ENCODE data around the gene PATJ. TPM values are rescaled to one million over a fixed set of nuclear protein-coding genes. Genes with fewer than 3 reads are reported as not detected.

The PATJ gene
- polyA plus RNA-seq, 2 donors, result 17.2 to 28.6 TPM

DNA sequence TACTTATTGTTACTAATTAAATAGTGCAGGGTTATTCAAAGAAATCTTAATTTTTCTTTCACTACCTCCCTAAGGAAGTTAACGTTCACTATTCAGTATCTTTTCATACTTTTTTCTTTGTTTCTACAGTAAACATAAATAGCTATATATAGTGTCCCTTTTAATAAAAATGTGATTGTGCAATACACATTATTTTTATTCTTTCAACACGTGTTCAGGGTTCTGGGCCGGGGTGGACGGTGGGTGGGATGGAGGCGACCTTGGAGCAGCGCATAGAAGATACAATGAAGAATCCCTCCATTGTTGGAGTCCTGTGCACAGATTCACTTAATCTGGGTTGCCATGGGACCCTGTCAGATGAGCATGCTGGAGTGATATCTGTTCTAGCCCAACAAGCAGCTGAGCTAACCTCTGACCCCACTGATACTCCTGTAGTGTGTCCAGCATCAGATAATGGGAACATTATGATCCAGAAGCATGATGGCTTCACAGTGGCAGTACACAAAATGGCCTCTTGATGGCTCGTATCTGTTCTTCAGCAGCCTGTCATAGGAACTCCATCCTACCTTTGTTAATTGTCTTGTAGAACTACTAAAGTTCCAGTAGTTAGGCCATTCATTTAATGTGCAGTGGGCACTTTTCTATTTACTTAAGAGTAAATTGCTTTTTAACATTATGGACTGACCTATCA is 296.5 kb downstream of the PATJ start:
- Histone ChIP-seq H3K27me3 (ENCODE audit: control insufficient read depth in 1 of 2, insufficient read depth in 2 of 2, low read length in 2 of 2) (no peaks in the 10 kb centered on the region), H3K36me3 (ENCODE audit: control insufficient read depth in 2 of 2, insufficient read depth in 2 of 2, low read length in 1 of 2) (peaks cover 0 to 3% of the 10 kb centered on the region in 2 donors), H3K9me3 (ENCODE audit: control insufficient read depth in 2 of 2, insufficient read depth in 1 of 2, low read depth in 1 of 2, low read length in 1 of 2) (no peaks in the 10 kb centered on the region), H3K27ac (ENCODE audit: low read depth in 2 of 2, low read length in 1 of 2) (no peak overlapping the region), H3K4me1 (ENCODE audit: control insufficient read depth in 2 of 2, insufficient read depth in 2 of 2, low read length in 1 of 2) (no peaks in the 10 kb centered on the region), H3K4me3 (ENCODE audit: low read depth in 1 of 2, low read length in 2 of 2) (no peak overlapping the region)
- WGBS, 2 donors, result 91 to 93% methylated on average over 7 of the region's 7 CpGs

DNA sequence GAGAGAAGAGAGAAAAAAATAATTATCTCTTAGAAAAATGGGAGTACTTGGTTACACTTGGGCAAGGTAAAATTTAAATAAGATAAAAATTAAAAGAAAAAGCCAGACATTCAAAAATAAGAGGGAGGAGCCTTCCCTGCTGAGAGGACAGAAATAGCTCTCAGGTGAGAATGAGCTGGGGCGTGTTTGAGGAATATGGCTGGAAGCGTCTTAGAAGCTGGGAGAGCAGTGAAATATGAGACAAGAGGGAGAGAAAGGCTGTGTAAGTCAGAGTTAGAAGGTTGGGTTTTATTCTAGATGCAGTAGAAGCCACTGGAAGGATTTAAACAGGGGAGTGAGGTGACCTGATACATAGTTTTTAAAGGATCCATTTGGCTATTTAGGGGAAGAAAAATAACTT is 298.2 kb downstream of the PATJ start:
- Histone ChIP-seq H3K27me3 (ENCODE audit: control insufficient read depth in 1 of 2, insufficient read depth in 2 of 2, low read length in 2 of 2) (no peaks in the 10 kb centered on the region), H3K27ac (ENCODE audit: low read depth in 2 of 2, low read length in 1 of 2) (no peak overlapping the region), H3K9me3 (ENCODE audit: control insufficient read depth in 2 of 2, insufficient read depth in 1 of 2, low read depth in 1 of 2, low read length in 1 of 2) (no peaks in the 10 kb centered on the region), H3K4me3 (ENCODE audit: low read depth in 1 of 2, low read length in 2 of 2) (no peak overlapping the region), H3K4me1 (ENCODE audit: control insufficient read depth in 2 of 2, insufficient read depth in 2 of 2, low read length in 1 of 2) (no peaks in the 10 kb centered on the region), H3K36me3 (ENCODE audit: control insufficient read depth in 2 of 2, insufficient read depth in 2 of 2, low read length in 1 of 2) (peaks cover 0 to 3% of the 10 kb centered on the region in 2 donors)
- 52 to 70% methylated on average over 2 of the region's 2 CpGs for WGBS, 2 donors

GRCh38 chr1:62040973-62041372 is 298.7 kb downstream of the PATJ start:
- peaks cover 0 to 3% of the 10 kb centered on the region in 2 donors for H3K36me3 ChIP-seq (ENCODE audit: control insufficient read depth in 2 of 2, insufficient read depth in 2 of 2, low read length in 1 of 2)
- H3K27me3 ChIP-seq (ENCODE audit: control insufficient read depth in 1 of 2, insufficient read depth in 2 of 2, low read length in 2 of 2), result no peaks in the 10 kb centered on the region
- H3K9me3 ChIP-seq (ENCODE audit: control insufficient read depth in 2 of 2, insufficient read depth in 1 of 2, low read depth in 1 of 2, low read length in 1 of 2), result no peaks in the 10 kb centered on the region
- H3K27ac ChIP-seq (ENCODE audit: low read depth in 2 of 2, low read length in 1 of 2), result no peak overlapping the region
- no peak overlapping the region for H3K4me3 ChIP-seq (ENCODE audit: low read depth in 1 of 2, low read length in 2 of 2)
- no peaks in the 10 kb centered on the region for H3K4me1 ChIP-seq (ENCODE audit: control insufficient read depth in 2 of 2, insufficient read depth in 2 of 2, low read length in 1 of 2)

- no peak overlapping the region for H3K27ac ChIP-seq (ENCODE audit: low read depth in 2 of 2, low read length in 1 of 2)
- H3K27me3 ChIP-seq (ENCODE audit: control insufficient read depth in 1 of 2, insufficient read depth in 2 of 2, low read length in 2 of 2), result no peaks in the 10 kb centered on the region
- H3K9me3 ChIP-seq (ENCODE audit: control insufficient read depth in 2 of 2, insufficient read depth in 1 of 2, low read depth in 1 of 2, low read length in 1 of 2), result no peaks in the 10 kb centered on the region
- H3K4me1 ChIP-seq (ENCODE audit: control insufficient read depth in 2 of 2, insufficient read depth in 2 of 2, low read length in 1 of 2), result no peaks in the 10 kb centered on the region
- no peak overlapping the region for H3K4me3 ChIP-seq (ENCODE audit: low read depth in 1 of 2, low read length in 2 of 2)
- peaks cover 0 to 3% of the 10 kb centered on the region in 2 donors for H3K36me3 ChIP-seq (ENCODE audit: control insufficient read depth in 2 of 2, insufficient read depth in 2 of 2, low read length in 1 of 2)
These were observed 300.9 kb downstream of the PATJ start for GRCh38 chr1:62043154-62043553.

DNA sequence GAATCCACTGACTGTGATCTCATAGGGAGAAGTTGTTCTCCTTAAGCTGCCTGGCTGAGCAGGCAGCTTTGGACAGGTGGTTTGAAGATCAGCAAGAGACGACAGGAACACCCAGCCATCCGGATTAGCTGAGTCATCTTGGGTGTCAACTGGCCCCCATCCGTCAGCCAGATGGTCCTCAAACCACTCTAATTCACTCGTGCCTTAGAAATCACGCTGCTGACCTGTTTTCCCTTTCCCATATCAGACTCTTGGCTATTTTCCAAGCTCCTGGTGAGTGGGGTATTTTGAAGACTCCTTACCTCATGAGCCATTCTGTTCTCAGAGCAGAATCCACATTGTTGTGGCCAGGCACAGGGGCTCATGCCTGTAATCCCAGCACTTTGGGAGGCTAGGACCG is 303.3 kb downstream of the PATJ start:
- H3K4me1 ChIP-seq (ENCODE audit: control insufficient read depth in 2 of 2, insufficient read depth in 2 of 2, low read length in 1 of 2), result no peaks in the 10 kb centered on the region
- no peak overlapping the region for H3K4me3 ChIP-seq (ENCODE audit: low read depth in 1 of 2, low read length in 2 of 2)
- no peaks in the 10 kb centered on the region for H3K36me3 ChIP-seq (ENCODE audit: control insufficient read depth in 2 of 2, insufficient read depth in 2 of 2, low read length in 1 of 2)
- no peaks in the 10 kb centered on the region for H3K27me3 ChIP-seq (ENCODE audit: control insufficient read depth in 1 of 2, insufficient read depth in 2 of 2, low read length in 2 of 2)
- no peaks in the 10 kb centered on the region for H3K9me3 ChIP-seq (ENCODE audit: control insufficient read depth in 2 of 2, insufficient read depth in 1 of 2, low read depth in 1 of 2, low read length in 1 of 2)
- no peak overlapping the region for H3K27ac ChIP-seq (ENCODE audit: low read depth in 2 of 2, low read length in 1 of 2)
- WGBS, 2 donors, result 45 to 56% methylated on average over 6 of the region's 6 CpGs

- peaks cover 0 to 2% of the 10 kb centered on the region in 2 donors for H3K36me3 ChIP-seq (ENCODE audit: control insufficient read depth in 2 of 2, insufficient read depth in 2 of 2, low read length in 1 of 2)
- no peak overlapping the region for H3K4me3 ChIP-seq (ENCODE audit: low read depth in 1 of 2, low read length in 2 of 2)
- no peaks in the 10 kb centered on the region for H3K4me1 ChIP-seq (ENCODE audit: control insufficient read depth in 2 of 2, insufficient read depth in 2 of 2, low read length in 1 of 2)
- H3K27ac ChIP-seq (ENCODE audit: low read depth in 2 of 2, low read length in 1 of 2), result no peak overlapping the region
- WGBS, 2 donors, result 95 to 97% methylated on average over 7 of the region's 7 CpGs
- H3K9me3 ChIP-seq (ENCODE audit: control insufficient read depth in 2 of 2, insufficient read depth in 1 of 2, low read depth in 1 of 2, low read length in 1 of 2), result no peaks in the 10 kb centered on the region
- no peaks in the 10 kb centered on the region for H3K27me3 ChIP-seq (ENCODE audit: control insufficient read depth in 1 of 2, insufficient read depth in 2 of 2, low read length in 2 of 2)
These were observed 304.6 kb downstream of the PATJ start for GRCh38 chr1:62046927-62047326.

- H3K4me1 ChIP-seq (ENCODE audit: control insufficient read depth in 2 of 2, insufficient read depth in 2 of 2, low read length in 1 of 2), result no peaks in the 10 kb centered on the region
- no peak overlapping the region for H3K4me3 ChIP-seq (ENCODE audit: low read depth in 1 of 2, low read length in 2 of 2)
- no peaks in the 10 kb centered on the region for H3K9me3 ChIP-seq (ENCODE audit: control insufficient read depth in 2 of 2, insufficient read depth in 1 of 2, low read depth in 1 of 2, low read length in 1 of 2)
- no peak overlapping the region for H3K27ac ChIP-seq (ENCODE audit: low read depth in 2 of 2, low read length in 1 of 2)
- H3K27me3 ChIP-seq (ENCODE audit: control insufficient read depth in 1 of 2, insufficient read depth in 2 of 2, low read length in 2 of 2), result no peaks in the 10 kb centered on the region
- 88 to 94% methylated on average over 3 of the region's 3 CpGs for WGBS, 2 donors
- H3K36me3 ChIP-seq (ENCODE audit: control insufficient read depth in 2 of 2, insufficient read depth in 2 of 2, low read length in 1 of 2), result peaks cover 0 to 2% of the 10 kb centered on the region in 2 donors
These were observed 307.9 kb downstream of the PATJ start for GRCh38 chr1:62050165-62050564.

GRCh38 chr1:62052946-62053345 is 310.7 kb downstream of the PATJ start:
- no peaks in the 10 kb centered on the region for H3K4me1 ChIP-seq (ENCODE audit: control insufficient read depth in 2 of 2, insufficient read depth in 2 of 2, low read length in 1 of 2)
- peaks cover 0 to 2% of the 10 kb centered on the region in 2 donors for H3K36me3 ChIP-seq (ENCODE audit: control insufficient read depth in 2 of 2, insufficient read depth in 2 of 2, low read length in 1 of 2)
- no peaks in the 10 kb centered on the region for H3K27me3 ChIP-seq (ENCODE audit: control insufficient read depth in 1 of 2, insufficient read depth in 2 of 2, low read length in 2 of 2)
- no peaks in the 10 kb centered on the region for H3K9me3 ChIP-seq (ENCODE audit: control insufficient read depth in 2 of 2, insufficient read depth in 1 of 2, low read depth in 1 of 2, low read length in 1 of 2)
- H3K4me3 ChIP-seq (ENCODE audit: low read depth in 1 of 2, low read length in 2 of 2), result no peak overlapping the region
- no peak overlapping the region for H3K27ac ChIP-seq (ENCODE audit: low read depth in 2 of 2, low read length in 1 of 2)

DNA sequence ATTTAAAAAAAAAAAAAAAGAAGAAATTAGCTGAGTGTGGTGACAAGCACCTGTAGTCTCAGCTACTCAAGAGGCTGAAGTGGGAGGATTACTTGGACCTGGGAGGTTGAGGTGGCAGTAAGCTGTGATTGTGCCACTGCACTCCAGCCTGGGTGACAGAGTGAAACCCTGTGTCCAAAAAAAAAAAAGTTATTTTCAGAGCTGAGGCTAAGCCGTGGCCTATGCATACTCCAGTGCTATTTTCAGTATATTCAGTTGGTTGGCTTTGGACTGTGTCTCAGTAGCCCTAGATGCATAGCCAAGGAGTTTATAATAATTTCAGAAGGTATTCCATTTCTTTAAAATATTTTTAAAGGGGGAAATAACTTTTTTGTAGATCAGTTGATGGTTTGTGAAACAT is 311.9 kb downstream of the PATJ start:
- H3K9me3 ChIP-seq (ENCODE audit: control insufficient read depth in 2 of 2, insufficient read depth in 1 of 2, low read depth in 1 of 2, low read length in 1 of 2), result no peaks in the 10 kb centered on the region
- no peaks in the 10 kb centered on the region for H3K27me3 ChIP-seq (ENCODE audit: control insufficient read depth in 1 of 2, insufficient read depth in 2 of 2, low read length in 2 of 2)
- H3K4me3 ChIP-seq (ENCODE audit: low read depth in 1 of 2, low read length in 2 of 2), result no peak overlapping the region
- 86 to 87% methylated on average over 1 of the region's 1 CpG for WGBS, 2 donors
- peaks cover 0 to 2% of the 10 kb centered on the region in 2 donors for H3K36me3 ChIP-seq (ENCODE audit: control insufficient read depth in 2 of 2, insufficient read depth in 2 of 2, low read length in 1 of 2)
- no peak overlapping the region for H3K27ac ChIP-seq (ENCODE audit: low read depth in 2 of 2, low read length in 1 of 2)
- no peaks in the 10 kb centered on the region for H3K4me1 ChIP-seq (ENCODE audit: control insufficient read depth in 2 of 2, insufficient read depth in 2 of 2, low read length in 1 of 2)

- Histone ChIP-seq H3K27me3 (ENCODE audit: control insufficient read depth in 1 of 2, insufficient read depth in 2 of 2, low read length in 2 of 2) (no peaks in the 10 kb centered on the region), H3K4me1 (ENCODE audit: control insufficient read depth in 2 of 2, insufficient read depth in 2 of 2, low read length in 1 of 2) (no peaks in the 10 kb centered on the region), H3K27ac (ENCODE audit: low read depth in 2 of 2, low read length in 1 of 2) (no peak overlapping the region), H3K36me3 (ENCODE audit: control insufficient read depth in 2 of 2, insufficient read depth in 2 of 2, low read length in 1 of 2) (no peaks in the 10 kb centered on the region), H3K9me3 (ENCODE audit: control insufficient read depth in 2 of 2, insufficient read depth in 1 of 2, low read depth in 1 of 2, low read length in 1 of 2) (no peaks in the 10 kb centered on the region), H3K4me3 (ENCODE audit: low read depth in 1 of 2, low read length in 2 of 2) (no peak overlapping the region)
- 95 to 96% methylated on average over 4 of the region's 4 CpGs for WGBS, 2 donors
These were observed 314.9 kb downstream of the PATJ start for GRCh38 chr1:62057230-62057629.
